Trophoblast cell (in vitro differentiated cells and primary cell): Measurements from ENCODE around the gene LCOR.
A peak's percentile ranks its signal among the peaks of the same experiment; 100 is the strongest.

ENCODE experiments used
- DNase-seq, 2 donors: peaks; one replicate each; pipeline ENCODE4 v3.0.0-alpha.2; 2016
- H2AFZ ChIP-seq: 2 replicates; pipeline ENCODE4 v1.6.1; 2013; ENCODE audit warnings: low read length, moderate library complexity, mild to moderate bottlenecking; ENCODE audit not compliant: insufficient read depth, poor library complexity
- H2AK5ac ChIP-seq: 2 replicates; pipeline ENCODE4 v1.6.1; 2013; ENCODE audit warnings: mild to moderate bottlenecking, low read length
- H2BK120ac ChIP-seq: 2 replicates; pipeline ENCODE4 v1.6.1; 2013; ENCODE audit warnings: low read length, mild to moderate bottlenecking, moderate library complexity; ENCODE audit not compliant: insufficient read depth, poor library complexity
- H2BK12ac ChIP-seq: 2 replicates; pipeline ENCODE4 v1.6.1; 2013; ENCODE audit warnings: mild to moderate bottlenecking, low read length, moderate library complexity
- H2BK5ac ChIP-seq: 2 replicates; pipeline ENCODE4 v1.6.1; 2013; ENCODE audit warnings: low read length, low read depth, moderate library complexity, mild to moderate bottlenecking; ENCODE audit not compliant: poor library complexity
- H3K14ac ChIP-seq: 2 replicates; pipeline ENCODE4 v1.6.1; 2013; ENCODE audit warnings: mild to moderate bottlenecking, low read length
- H3K18ac ChIP-seq: 2 replicates; pipeline ENCODE4 v1.6.1; 2013; ENCODE audit warnings: mild to moderate bottlenecking, low read length
- H3K23ac ChIP-seq: 2 replicates; pipeline ENCODE4 v1.6.1; 2013; ENCODE audit warnings: low read length
- H3K27ac ChIP-seq: 2 replicates; pipeline ENCODE4 v1.5.1; 2013; ENCODE audit warnings: low read depth, mild to moderate bottlenecking, inconsistent platforms, low read length, moderate library complexity
- H3K27me3 ChIP-seq: 2 replicates; pipeline ENCODE4 v1.6.1; 2013; ENCODE audit warnings: inconsistent platforms, mild to moderate bottlenecking, low read length, moderate library complexity; ENCODE audit not compliant: insufficient read depth
- H3K36me3 ChIP-seq, 2 experiments: 1 replicate in 1 of 2; 2 replicates in 1 of 2; pipeline ENCODE4 v1.6.1; 2013; ENCODE audit warnings: low read length in 2 of 2, mild to moderate bottlenecking in 2 of 2, moderate library complexity in 1 of 2; ENCODE audit not compliant: insufficient read depth in 2 of 2, control insufficient read depth in 1 of 2
- H3K4ac ChIP-seq: 2 replicates; pipeline ENCODE4 v1.6.1; 2013; ENCODE audit warnings: low read depth, mild to moderate bottlenecking, low read length, moderate library complexity
- H3K4me1 ChIP-seq, 2 experiments: 1 replicate in 1 of 2; 2 replicates in 1 of 2; pipeline ENCODE4 v1.6.1; 2013; ENCODE audit warnings: low read length in 2 of 2, mild to moderate bottlenecking in 2 of 2, moderate library complexity in 1 of 2; ENCODE audit not compliant: insufficient read depth in 2 of 2, control insufficient read depth in 1 of 2
- H3K4me2 ChIP-seq: 2 replicates; pipeline ENCODE4 v1.6.1; 2013; ENCODE audit warnings: inconsistent platforms, mild to moderate bottlenecking, low read length, moderate library complexity
- H3K4me3 ChIP-seq: 2 replicates; pipeline ENCODE4 v1.5.1; 2013; ENCODE audit warnings: mild to moderate bottlenecking, low read depth, low read length, inconsistent platforms
- H3K79me1 ChIP-seq: one replicate; pipeline ENCODE4 v1.6.1; 2013; ENCODE audit warnings: low read length
- H3K79me2 ChIP-seq: 2 replicates; pipeline ENCODE4 v1.6.1; 2013; ENCODE audit warnings: low read length, mild to moderate bottlenecking; ENCODE audit not compliant: control insufficient read depth, insufficient read depth, poor library complexity
- H3K9ac ChIP-seq: 2 replicates; pipeline ENCODE4 v1.6.1; 2013; ENCODE audit warnings: mild to moderate bottlenecking, low read length
- H3K9me3 ChIP-seq: 2 replicates; pipeline ENCODE4 v1.6.1; 2013; ENCODE audit warnings: low read depth, mild to moderate bottlenecking, control low read depth, inconsistent platforms, low read length; ENCODE audit not compliant: insufficient read depth
- H4K12ac ChIP-seq: 2 replicates; pipeline ENCODE4 v1.6.1; 2013; ENCODE audit warnings: low read depth, mild to moderate bottlenecking, low read length, moderate library complexity
- H4K8ac ChIP-seq: 2 replicates; pipeline ENCODE4 v1.6.1; 2013; ENCODE audit warnings: low read depth, mild to moderate bottlenecking, low read length, moderate library complexity
- H4K91ac ChIP-seq: one replicate; pipeline ENCODE4 v1.6.1; 2013; ENCODE audit warnings: low read depth, mild to moderate bottlenecking, low read length, moderate library complexity
- WGBS: extraction: QIAGEN DNeasy Blood & Tissue Kit; methylation state at CpG from one replicate; pipeline ENCODE4 v1.1.7; 2013; ENCODE audit warnings: missing lambda C conversion rate; ENCODE audit not compliant: insufficient read length, insufficient coverage; ENCODE audit errors: extremely low coverage; 5-methylcytosine and 5-hydroxymethylcytosine counted together

LCOR gene

GRCh38 chr10:96840841-96841518, 8.9 kb downstream of the LCOR start:
- H4K91ac ChIP-seq, result peak overlapping the region; percentile 35
- no peak overlapping the region for H3K23ac ChIP-seq
- H4K12ac ChIP-seq, result no peak overlapping the region
- no peak overlapping the region for H3K4ac ChIP-seq
- no CpG with 5 or more reads among the region's 7 CpGs for WGBS
- peaks cover 3% of the 10 kb centered on the region for H3K79me1 ChIP-seq
- H3K4me1 ChIP-seq, result peaks cover 3 to 12% of the 10 kb centered on the region in 2 experiments
- no peak overlapping the region for H2AK5ac ChIP-seq
- peak in 1 of 2 donors; percentile 60 for DNase-seq
- H4K8ac ChIP-seq, result no peak overlapping the region
- no peak overlapping the region for H2AFZ ChIP-seq
- H3K9me3 ChIP-seq, result no peaks in the 10 kb centered on the region
- H3K27me3 ChIP-seq, result no peaks in the 10 kb centered on the region
- H3K9ac ChIP-seq, result no peak overlapping the region
- H2BK120ac ChIP-seq, result no peak overlapping the region
- H3K18ac ChIP-seq, result no peak overlapping the region
- H3K36me3 ChIP-seq, result no peaks in the 10 kb centered on the region
- peak overlapping the region; percentile 31 for H2BK5ac ChIP-seq
- H3K4me3 ChIP-seq, result no peak overlapping the region
- no peak overlapping the region for H3K14ac ChIP-seq
- no peak overlapping the region for H2BK12ac ChIP-seq
- peak overlapping the region; percentile 85 for H3K27ac ChIP-seq
- no peak overlapping the region for H3K4me2 ChIP-seq
- peaks cover 12% of the 10 kb centered on the region for H3K79me2 ChIP-seq

- Histone ChIP-seq H3K4me2 (no peak overlapping the region), H2AK5ac (peak overlapping the region; percentile 74), H3K18ac (peak overlapping the region; percentile 61), H3K23ac (no peak overlapping the region), H2AFZ (peak overlapping the region; percentile 41), H2BK120ac (peak overlapping the region; percentile 94), H3K14ac (peak overlapping the region; percentile 79), H3K36me3 (no peaks in the 10 kb centered on the region), H3K27me3 (no peaks in the 10 kb centered on the region), H3K4me1 (peaks cover 5 to 14% of the 10 kb centered on the region in 2 experiments), H4K12ac (no peak overlapping the region), H3K4ac (peak overlapping the region; percentile 89), H3K9me3 (no peaks in the 10 kb centered on the region), H4K91ac (peak overlapping the region; percentile 76), H3K27ac (peak overlapping the region; percentile 69), H2BK12ac (peak overlapping the region; percentile 94), H4K8ac (peak overlapping the region; percentile 62), H3K79me2 (peaks cover 12% of the 10 kb centered on the region), H3K4me3 (no peak overlapping the region), H2BK5ac (peak overlapping the region; percentile 93), H3K9ac (no peak overlapping the region), H3K79me1 (peaks cover 3% of the 10 kb centered on the region)
- peak in 1 of 2 donors; percentile 26 for DNase-seq
- no CpG with 5 or more reads among the region's 8 CpGs for WGBS
Measured at GRCh38 chr10:96842896-96843723, 11.0 kb downstream of the LCOR start.

GRCh38 chr10:96843823-96844222, 11.7 kb downstream of the LCOR start:
- Histone ChIP-seq H3K23ac (no peak overlapping the region), H3K36me3 (no peaks in the 10 kb centered on the region), H3K9me3 (no peaks in the 10 kb centered on the region), H3K4me2 (no peak overlapping the region), H3K18ac (peak overlapping the region; percentile 92), H3K79me2 (peaks cover 12% of the 10 kb centered on the region), H3K79me1 (peaks cover 3% of the 10 kb centered on the region), H4K12ac (no peak overlapping the region), H2BK12ac (peak overlapping the region; percentile 89), H4K91ac (peak overlapping the region; percentile 62), H3K4ac (peak overlapping the region; percentile 99), H3K4me1 (peaks cover 5 to 14% of the 10 kb centered on the region in 2 experiments), H3K27me3 (no peaks in the 10 kb centered on the region), H3K4me3 (no peak overlapping the region), H2BK120ac (peak overlapping the region; percentile 51), H2AK5ac (no peak overlapping the region), H3K14ac (peak overlapping the region; percentile 84), H2BK5ac (no peak overlapping the region), H3K27ac (no peak overlapping the region), H2AFZ (no peak overlapping the region), H4K8ac (no peak overlapping the region), H3K9ac (no peak overlapping the region)
- no peak for DNase-seq
- no CpG with 5 or more reads among the region's 2 CpGs for WGBS

- no peak for DNase-seq
- no CpG with 5 or more reads among the region's 1 CpG for WGBS
- no peak overlapping the region for H2AFZ ChIP-seq
- H4K91ac ChIP-seq, result no peak overlapping the region
- H4K8ac ChIP-seq, result no peak overlapping the region
- peak overlapping the region; percentile 91 for H3K4ac ChIP-seq
- no peak overlapping the region for H3K4me3 ChIP-seq
- no peak overlapping the region for H3K23ac ChIP-seq
- H2BK12ac ChIP-seq, result no peak overlapping the region
- no peak overlapping the region for H3K14ac ChIP-seq
- no peak overlapping the region for H3K9ac ChIP-seq
- peaks cover 10% of the 10 kb centered on the region for H3K79me2 ChIP-seq
- H3K79me1 ChIP-seq, result peaks cover 3% of the 10 kb centered on the region
- peaks cover 5 to 9% of the 10 kb centered on the region in 2 experiments for H3K4me1 ChIP-seq
- no peak overlapping the region for H2BK120ac ChIP-seq
- no peaks in the 10 kb centered on the region for H3K36me3 ChIP-seq
- H4K12ac ChIP-seq, result no peak overlapping the region
- H3K4me2 ChIP-seq, result no peak overlapping the region
- peak overlapping the region; percentile 59 for H3K18ac ChIP-seq
- H3K27me3 ChIP-seq, result no peaks in the 10 kb centered on the region
- no peaks in the 10 kb centered on the region for H3K9me3 ChIP-seq
- H3K27ac ChIP-seq, result no peak overlapping the region
- H2AK5ac ChIP-seq, result no peak overlapping the region
- H2BK5ac ChIP-seq, result no peak overlapping the region
Measured at GRCh38 chr10:96846395-96846794, 14.3 kb downstream of the LCOR start.
